Chondrocyte (in vitro differentiated cells): ENCODE data around the gene CASP9. TPM values are rescaled to one million over a fixed set of nuclear protein-coding genes. Genes with fewer than 3 reads are reported as not detected.

Experiments
- DNase-seq: peaks from one replicate; pipeline ENCODE4 v3.0.0; 2021; ENCODE audit warnings: mixed read lengths, low spot score
- H3K27ac Mint-ChIP-seq: one replicate; pipeline ENCODE4 v1.8.0; 2021; ENCODE audit warnings: mild to moderate bottlenecking, moderate library complexity, mixed read lengths; ENCODE audit not compliant: unreplicated experiment
- H3K27me3 Mint-ChIP-seq: 2 replicates; pipeline ENCODE4 v1.8.0; 2021; ENCODE audit warnings: low read depth, mixed read lengths
- H3K36me3 Mint-ChIP-seq: 2 replicates; pipeline ENCODE4 v1.8.0; 2021; ENCODE audit warnings: low read depth, mixed read lengths
- H3K4me1 Mint-ChIP-seq: 2 replicates; pipeline ENCODE4 v1.8.0; 2021; ENCODE audit warnings: low read depth, mild to moderate bottlenecking, mixed read lengths
- H3K4me3 Mint-ChIP-seq: one replicate; pipeline ENCODE4 v1.8.0; 2021; ENCODE audit warnings: mild to moderate bottlenecking, moderate library complexity, mixed read lengths; ENCODE audit not compliant: unreplicated experiment
- H3K9me3 Mint-ChIP-seq: 2 replicates; pipeline ENCODE4 v1.8.0; 2021; ENCODE audit warnings: low read depth, mixed read lengths
- CTCF ChIP-seq: fragments of 200-600 bp; sonication (generic); IDR thresholded peaks from 2 replicates; pipeline ENCODE4 v1.5.0; 2021; ENCODE audit warnings: antibody characterized with exemption, mild to moderate bottlenecking, moderate library complexity
- long read RNA-seq: library from polyadenylated mRNA; stranded (forward); transcript quantifications from one replicate; pipeline ENCODE4 v2.0.0, GENCODE V29; 2021
- total RNA-seq: library from RNA; stranded (reverse); gene quantifications from 3 replicates; pipeline ENCODE4 v1.2.1, GENCODE V29; 2021

The CASP9 gene
- total RNA-seq = 7.6 to 11.6 TPM (median 9.7 TPM) in 3 replicates
- long read RNA-seq, transcript CASP9-201 (9 exons, 2,019 nt) = major isoform, 9 of 14 reads
- long read RNA-seq, partial matches to known transcripts = 1 of 14 reads
- long read RNA-seq, other reads (novel, unspliced or antisense) = 3 of 14 reads

- peak; percentile 29 for TF ChIP-seq CTCF
- DNase-seq = no peak
- H3K27me3 Mint-ChIP-seq = no peaks in the 10 kb centered on the region
- peak within 1 kb of the TSS; percentile 92 for H3K4me3 Mint-ChIP-seq
- peak within 1 kb of the TSS; percentile 100 for H3K27ac Mint-ChIP-seq
- H3K4me1 Mint-ChIP-seq = peaks cover 37% of the 10 kb centered on the region
- no peaks in the 10 kb centered on the region for H3K9me3 Mint-ChIP-seq
- no peaks in the 10 kb centered on the region for H3K36me3 Mint-ChIP-seq
Measured at GRCh38 chr1:15524021-15524282, at the start of gene CASP9. TSS of gene CASP9 (minus strand) at chr1:15524215. CDS start at chr1:15524200, 15 bp downstream.

- no peak for TF ChIP-seq CTCF
- no peak for DNase-seq
- Mint-ChIP-seq H3K4me3 (peak overlapping the region; percentile 1), H3K9me3 (no peaks in the 10 kb centered on the region), H3K27me3 (no peaks in the 10 kb centered on the region), H3K27ac (peak overlapping the region; percentile 97), H3K4me1 (peaks cover 35% of the 10 kb centered on the region), H3K36me3 (peaks cover 7% of the 10 kb centered on the region)
Measured at GRCh38 chr1:15573477-15573876, 49.5 kb upstream of the CASP9 start.

- peaks cover 24% of the 10 kb centered on the region for H3K36me3 Mint-ChIP-seq
- no peak for DNase-seq
- H3K27me3 Mint-ChIP-seq = no peaks in the 10 kb centered on the region
- H3K9me3 Mint-ChIP-seq = no peaks in the 10 kb centered on the region
- TF ChIP-seq CTCF = no peak
- peaks cover 35% of the 10 kb centered on the region for H3K4me1 Mint-ChIP-seq
- H3K27ac Mint-ChIP-seq = no peak overlapping the region
- no peak overlapping the region for H3K4me3 Mint-ChIP-seq
Measured at GRCh38 chr1:15571266-15571665, 47.3 kb upstream of the CASP9 start.

GRCh38 chr1:15570861-15571260 is 46.8 kb upstream of the CASP9 start:
- Mint-ChIP-seq H3K9me3 (no peaks in the 10 kb centered on the region), H3K36me3 (peaks cover 28% of the 10 kb centered on the region), H3K27me3 (no peaks in the 10 kb centered on the region), H3K4me3 (no peak overlapping the region), H3K27ac (no peak overlapping the region), H3K4me1 (peaks cover 35% of the 10 kb centered on the region)
- TF ChIP-seq CTCF = no peak
- DNase-seq = no peak

GRCh38 chr1:15568387-15569073 is 44.5 kb upstream of the CASP9 start:
- no peak for DNase-seq
- no peak overlapping the region for H3K4me3 Mint-ChIP-seq
- no peaks in the 10 kb centered on the region for H3K9me3 Mint-ChIP-seq
- H3K4me1 Mint-ChIP-seq = peaks cover 20% of the 10 kb centered on the region
- no peaks in the 10 kb centered on the region for H3K27me3 Mint-ChIP-seq
- no peak overlapping the region for H3K27ac Mint-ChIP-seq
- peaks cover 39% of the 10 kb centered on the region for H3K36me3 Mint-ChIP-seq
- TF ChIP-seq CTCF = no peak
